GM18868 (cell line): ENCODE data around the gene NCOA6.
"Not testable (repeated sequence)": the region's sequence is repeated elsewhere in the genome, so short reads cannot be mapped to it uniquely, and the experiment has no call there.

Source experiments
- ATAC-seq: cut with Tn5 transposase; IDR thresholded peaks from one replicate; pipeline ENCODE4 v1.9.1; 2021; ENCODE audit warnings: mild to moderate bottlenecking, moderate library complexity; ENCODE audit not compliant: unreplicated experiment

The NCOA6 gene

GRCh38 chr20:34724172-34724571, 101.3 kb downstream of the NCOA6 start:
- ATAC-seq = no peak

GRCh38 chr20:34722560-34722959, 102.9 kb downstream of the NCOA6 start:
- not testable (repeated sequence) for ATAC-seq

GRCh38 chr20:34720266-34720665, 105.2 kb downstream of the NCOA6 start:
- no peak for ATAC-seq

GRCh38 chr20:34719242-34720017, 106.0 kb downstream of the NCOA6 start:
- ATAC-seq = peak; percentile 84

GRCh38 chr20:34717230-34718095, 108.0 kb downstream of the NCOA6 start:
- ATAC-seq = no peak

- no peak for ATAC-seq
Measured at GRCh38 chr20:34716921-34717229, 108.6 kb downstream of the NCOA6 start.

- ATAC-seq = no peak
Measured at GRCh38 chr20:34715384-34715783, 110.1 kb downstream of the NCOA6 start.

GRCh38 chr20:34713944-34714515, 111.4 kb downstream of the NCOA6 start:
- not testable (repeated sequence) for ATAC-seq

- peak; percentile 34 for ATAC-seq
Measured at GRCh38 chr20:34713194-34713943, 112.1 kb downstream of the NCOA6 start.

- no peak for ATAC-seq
Measured at GRCh38 chr20:34712525-34713192, 112.8 kb downstream of the NCOA6 start.

GRCh38 chr20:34711813-34712430, 113.5 kb downstream of the NCOA6 start:
- no peak for ATAC-seq

- no peak for ATAC-seq
Measured at GRCh38 chr20:34710861-34711574, 114.4 kb downstream of the NCOA6 start.

- no peak for ATAC-seq
Measured at GRCh38 chr20:34710568-34710839, 114.9 kb downstream of the NCOA6 start.

- ATAC-seq = peak; percentile 21
Measured at GRCh38 chr20:34709831-34710567, 115.5 kb downstream of the NCOA6 start.

- ATAC-seq = peak; percentile 55
Measured at GRCh38 chr20:34709044-34709830, 116.2 kb downstream of the NCOA6 start.

GRCh38 chr20:34708621-34709043, 116.8 kb downstream of the NCOA6 start:
- peak; percentile 4 for ATAC-seq

GRCh38 chr20:34706912-34707784, 118.3 kb downstream of the NCOA6 start:
- ATAC-seq = no peak
